Activated CD4-positive, alpha-beta T cell treated with anti-CD3 and anti-CD28 coated beads, Interleukin-2, amount 50 U/mL, for 1 hour (primary cell): Measurements from ENCODE around the gene PGC.
"Not testable (repeated sequence)": the region's sequence is repeated elsewhere in the genome, so short reads cannot be mapped to it uniquely, and the experiment has no call there.

Source experiments
- DNase-seq: peaks from one replicate; pipeline ENCODE4 v3.0.0-alpha.2; 2020

Gene PGC

GRCh38 chr6:41774841-41775240 lies 27.6 kb upstream of the PGC start:
- no peak for DNase-seq

GRCh38 chr6:41771058-41771983 lies 24.1 kb upstream of the PGC start:
- no peak for DNase-seq

GRCh38 chr6:41770381-41771057 lies 23.3 kb upstream of the PGC start:
- DNase-seq, result no peak

- no peak for DNase-seq
These were observed 22.2 kb upstream of the PGC start for GRCh38 chr6:41769376-41769775.

GRCh38 chr6:41768545-41769308 lies 21.5 kb upstream of the PGC start:
- no peak for DNase-seq

- DNase-seq, result no peak
These were observed 20.1 kb upstream of the PGC start for GRCh38 chr6:41767112-41767833.

- not testable (repeated sequence) for DNase-seq
These were observed 19.0 kb upstream of the PGC start for GRCh38 chr6:41766043-41766664.

GRCh38 chr6:41763470-41763869 lies 16.3 kb upstream of the PGC start:
- DNase-seq, result no peak

- DNase-seq, result no peak
These were observed 12.8 kb upstream of the PGC start for GRCh38 chr6:41759905-41760579.

GRCh38 chr6:41759106-41759904 lies 12.1 kb upstream of the PGC start:
- DNase-seq, result no peak

- no peak for DNase-seq
These were observed 11.4 kb upstream of the PGC start for GRCh38 chr6:41758641-41759035.

GRCh38 chr6:41757931-41758640 lies 10.9 kb upstream of the PGC start:
- no peak for DNase-seq

- DNase-seq, result no peak
These were observed 10.1 kb upstream of the PGC start for GRCh38 chr6:41757271-41757670.

GRCh38 chr6:41756354-41756753 lies 9.2 kb upstream of the PGC start:
- DNase-seq, result no peak

GRCh38 chr6:41755895-41756294 lies 8.7 kb upstream of the PGC start:
- DNase-seq, result no peak

GRCh38 chr6:41750374-41750773 lies 3.2 kb upstream of the PGC start:
- no peak for DNase-seq

GRCh38 chr6:41748542-41748941 lies 1.3 kb upstream of the PGC start:
- no peak for DNase-seq

- no peak for DNase-seq
These were observed 893 bp upstream of the PGC start for GRCh38 chr6:41748102-41748477.

GRCh38 chr6:41746107-41746506 lies 1.1 kb downstream of the PGC start:
- DNase-seq, result no peak

- no peak for DNase-seq
These were observed 2.9 kb downstream of the PGC start for GRCh38 chr6:41744236-41744787.
